Measurements from ENCODE around the gene CYP4A11.
"Not testable (repeated sequence)": the region's sequence is repeated elsewhere in the genome, so short reads cannot be mapped to it uniquely, and the experiment has no call there.

The CYP4A11 gene, protein sequence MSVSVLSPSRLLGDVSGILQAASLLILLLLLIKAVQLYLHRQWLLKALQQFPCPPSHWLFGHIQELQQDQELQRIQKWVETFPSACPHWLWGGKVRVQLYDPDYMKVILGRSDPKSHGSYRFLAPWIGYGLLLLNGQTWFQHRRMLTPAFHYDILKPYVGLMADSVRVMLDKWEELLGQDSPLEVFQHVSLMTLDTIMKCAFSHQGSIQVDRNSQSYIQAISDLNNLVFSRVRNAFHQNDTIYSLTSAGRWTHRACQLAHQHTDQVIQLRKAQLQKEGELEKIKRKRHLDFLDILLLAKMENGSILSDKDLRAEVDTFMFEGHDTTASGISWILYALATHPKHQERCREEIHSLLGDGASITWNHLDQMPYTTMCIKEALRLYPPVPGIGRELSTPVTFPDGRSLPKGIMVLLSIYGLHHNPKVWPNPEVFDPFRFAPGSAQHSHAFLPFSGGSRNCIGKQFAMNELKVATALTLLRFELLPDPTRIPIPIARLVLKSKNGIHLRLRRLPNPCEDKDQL

DNA sequence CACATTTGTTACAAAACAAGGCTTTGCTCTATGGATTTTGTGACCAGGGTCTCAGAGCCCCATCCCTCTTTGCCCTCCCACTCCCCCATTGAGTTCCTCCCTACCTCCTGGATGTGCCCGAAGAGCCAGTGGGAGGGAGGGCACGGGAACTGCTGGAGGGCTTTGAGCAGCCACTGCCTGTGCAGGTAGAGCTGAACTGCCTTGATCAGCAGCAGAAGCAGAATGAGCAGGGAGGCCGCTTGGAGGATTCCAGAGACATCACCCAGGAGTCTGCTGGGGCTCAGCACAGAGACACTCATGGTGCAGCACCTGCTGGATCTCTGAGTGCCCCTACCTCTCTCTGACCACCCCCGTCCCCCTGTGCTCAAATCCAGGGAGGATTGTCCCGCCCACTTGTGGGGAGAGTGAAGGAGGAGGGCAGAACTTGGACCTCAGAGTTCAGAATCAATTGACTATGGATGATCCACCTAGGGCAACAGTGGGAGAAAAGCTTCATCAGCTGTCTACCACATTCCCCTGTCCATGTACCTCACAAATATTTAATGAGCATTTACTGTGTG lies at the start of gene CYP4A11:
Gene CYP4A11 (minus strand): TSS at position 342 of the 560 bp plus-strand sequence. CDS start 43 bp downstream, at position 299.
- no peak for DNase-seq (ENCODE audit: low spot score)

DNA sequence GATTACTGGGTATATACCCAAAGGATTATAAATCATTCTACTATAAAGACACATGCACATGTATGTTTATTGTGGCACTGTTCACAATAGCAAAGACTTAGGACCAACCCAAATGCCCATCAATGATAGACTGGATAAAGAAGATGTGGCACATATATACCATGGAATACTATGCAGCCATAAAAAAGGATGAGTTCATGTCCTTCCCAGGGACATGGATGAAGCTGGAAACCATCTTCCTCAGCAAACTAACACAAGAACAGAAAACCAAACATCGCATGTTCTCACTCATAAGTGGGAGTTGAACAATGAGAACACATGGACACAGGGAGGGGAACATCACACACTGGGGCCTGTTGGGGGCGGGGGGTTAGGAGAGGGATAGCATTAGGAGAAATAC lies 49.3 kb upstream of the CYP4A11 start:
- DNase-seq (ENCODE audit: low spot score) = not testable (repeated sequence)

DNA sequence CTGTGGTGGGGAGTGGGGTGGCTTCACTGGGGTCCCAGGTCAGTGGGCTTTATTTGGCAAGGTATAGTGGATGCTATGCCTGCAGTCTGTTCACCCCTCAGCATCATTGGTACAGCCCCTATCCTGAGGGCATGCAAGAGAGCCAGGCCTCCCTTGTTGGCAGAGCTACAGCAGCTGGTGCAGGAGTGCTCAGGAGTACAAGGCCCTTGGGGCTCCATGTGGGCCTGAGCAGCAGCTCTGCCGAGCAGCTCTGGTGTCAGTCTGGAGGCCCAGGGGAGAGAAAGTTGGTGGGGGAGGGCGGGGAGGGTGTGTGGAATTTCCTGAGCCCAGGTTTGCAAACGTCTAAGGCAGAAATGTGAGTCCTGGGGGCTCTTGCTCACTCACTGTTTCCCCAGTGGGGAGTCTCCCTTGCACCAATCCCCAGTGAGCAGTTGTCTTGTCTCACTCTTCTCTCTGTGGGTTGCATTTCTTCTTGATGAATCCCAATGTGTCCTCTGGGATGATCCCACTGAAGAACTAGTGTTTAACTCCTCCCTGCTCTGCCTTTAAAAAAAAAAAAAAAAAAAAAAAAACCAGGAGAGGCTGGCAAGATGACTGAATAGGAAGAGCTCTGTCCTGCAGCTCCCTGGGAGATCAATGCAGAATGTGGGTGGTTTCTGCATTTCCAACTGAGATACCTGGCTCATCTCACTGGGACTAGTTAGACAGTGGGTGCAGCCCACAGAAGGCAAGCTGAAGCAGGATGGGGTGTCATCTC lies 42.7 kb upstream of the CYP4A11 start:
- no peak for DNase-seq (ENCODE audit: low spot score)

DNA sequence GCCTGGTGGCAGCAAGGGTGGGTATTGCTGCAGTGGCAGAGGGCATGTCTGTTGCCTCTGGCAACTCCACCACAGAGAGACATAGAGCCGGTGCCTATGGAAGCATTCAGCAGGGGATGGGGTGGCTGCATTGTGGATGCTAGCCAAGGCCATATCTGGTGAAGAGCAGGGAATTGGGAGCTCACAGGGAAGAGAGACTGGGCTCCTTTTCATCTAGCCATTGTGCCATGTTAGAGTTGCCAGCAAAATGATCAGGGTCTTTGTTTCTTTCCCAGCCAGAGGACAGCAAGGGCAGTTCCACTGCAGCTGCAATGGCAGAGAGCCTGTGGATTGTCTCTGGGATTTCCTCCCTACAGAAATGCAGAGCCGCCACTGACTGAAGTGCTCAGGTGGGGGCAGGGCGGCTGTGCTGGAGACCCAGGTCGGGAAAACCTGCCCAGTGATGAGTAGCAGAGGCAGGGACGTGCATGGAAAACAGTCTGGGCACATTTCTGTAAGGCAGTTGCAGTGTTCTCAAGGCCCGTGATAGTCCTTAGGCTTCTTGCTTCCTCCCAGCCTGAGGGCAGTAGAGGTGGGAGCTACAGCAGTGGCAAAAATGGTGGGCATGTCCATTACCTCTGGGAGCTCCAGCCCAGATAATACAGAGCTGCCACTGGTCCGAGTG lies 42.0 kb upstream of the CYP4A11 start:
- DNase-seq (ENCODE audit: low spot score) = no peak

DNA sequence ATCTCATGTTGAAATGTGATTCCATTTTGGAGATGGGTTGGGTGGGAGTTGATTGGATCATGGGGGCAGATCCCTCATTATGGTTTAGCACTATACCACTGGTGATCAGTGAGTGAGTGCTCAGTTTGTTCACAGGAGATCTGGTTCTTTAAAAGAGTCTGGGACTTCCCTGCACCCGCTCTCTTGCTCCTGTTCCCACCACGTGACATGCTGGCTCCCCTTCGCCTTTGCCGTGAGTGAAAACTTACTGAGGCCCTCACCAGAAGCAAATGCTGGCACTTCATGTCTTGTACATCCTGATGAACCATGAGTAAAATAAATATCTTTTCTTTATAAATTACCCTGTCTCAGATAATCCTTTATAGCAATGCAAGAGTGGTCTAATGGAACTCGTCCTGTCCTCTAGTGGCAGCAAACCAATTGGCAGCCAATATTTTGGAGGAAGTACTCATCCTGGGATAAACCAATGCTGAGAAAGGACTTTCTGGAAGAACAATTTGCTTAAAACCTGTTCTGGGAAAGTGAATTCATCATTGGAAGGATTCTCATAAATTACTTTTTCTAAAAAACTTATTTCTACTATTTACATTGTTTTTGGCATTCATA lies 27.8 kb upstream of the CYP4A11 start:
- no peak for DNase-seq (ENCODE audit: low spot score)

DNA sequence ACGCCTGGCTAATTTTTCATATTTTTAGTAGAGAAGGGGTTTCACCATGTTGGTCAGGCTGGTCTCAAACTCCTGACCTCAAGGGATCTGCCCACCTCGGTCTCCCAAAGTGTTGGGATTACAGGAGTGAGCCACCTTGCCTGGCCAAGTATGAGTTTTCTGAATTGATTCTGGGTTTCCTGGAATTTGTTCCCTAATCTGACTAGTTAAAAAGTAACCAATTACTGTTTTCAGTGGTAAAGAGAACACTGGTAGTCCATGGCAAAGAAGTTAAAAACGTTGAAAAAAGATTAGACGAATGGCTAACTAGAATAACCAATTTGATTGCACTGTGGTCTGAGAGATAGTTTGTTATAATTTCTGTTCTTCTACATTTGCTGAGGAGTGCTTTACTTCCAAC lies 21.0 kb upstream of the CYP4A11 start:
- DNase-seq (ENCODE audit: low spot score) = not testable (repeated sequence)

DNA sequence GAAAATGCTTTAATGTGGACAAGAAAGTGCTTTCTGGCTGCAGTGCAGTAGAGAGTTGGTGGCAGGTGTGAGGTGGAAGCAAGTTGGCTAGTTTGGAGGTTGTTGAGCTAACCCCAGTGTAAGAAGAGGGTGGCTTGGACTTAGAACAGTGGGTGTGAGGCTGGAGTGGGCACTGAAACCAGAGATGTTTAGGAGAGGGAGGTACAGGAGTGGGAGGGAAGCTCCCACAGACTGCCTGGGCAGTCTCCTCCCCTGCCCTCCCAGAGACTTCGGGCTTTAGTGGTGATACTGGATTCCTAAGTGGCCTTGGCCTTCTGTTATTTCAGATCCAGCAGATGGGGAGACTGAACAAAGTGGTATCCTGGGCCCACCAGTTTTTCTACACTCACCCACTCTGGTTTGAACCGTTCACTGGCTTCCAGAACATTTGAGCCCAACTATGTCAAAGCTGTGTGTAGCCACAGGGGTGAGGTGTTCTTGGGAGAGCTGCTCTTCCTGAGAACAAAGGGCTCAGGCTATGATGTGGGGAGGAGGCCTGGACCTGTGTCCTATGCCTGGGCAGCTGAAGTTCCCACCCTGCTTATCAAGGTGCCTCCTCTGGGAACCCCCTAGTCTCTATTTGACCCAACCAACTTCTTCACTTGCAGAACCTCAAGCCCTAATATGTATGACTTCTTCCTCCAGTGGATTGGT lies 19.9 kb upstream of the CYP4A11 start:
- DNase-seq (ENCODE audit: low spot score) = no peak

DNA sequence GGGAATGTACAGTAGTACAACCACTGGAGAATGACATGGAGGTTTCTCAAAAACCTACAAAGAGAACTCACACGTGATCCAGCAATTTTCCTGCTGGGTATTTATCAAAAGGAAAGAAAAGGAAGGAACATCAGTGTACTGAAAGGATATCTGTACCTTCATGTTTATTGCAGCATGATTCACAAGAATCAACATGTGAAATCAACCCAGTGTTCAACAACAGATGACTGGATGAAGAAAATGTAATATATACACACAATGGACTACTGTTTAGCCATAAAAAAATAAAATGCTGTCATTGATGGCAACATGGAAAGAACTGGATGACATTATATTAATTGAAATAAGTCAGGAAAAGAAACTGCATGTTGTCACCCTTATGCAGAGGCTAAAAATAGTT lies 19.0 kb upstream of the CYP4A11 start:
- no peak for DNase-seq (ENCODE audit: low spot score)

DNA sequence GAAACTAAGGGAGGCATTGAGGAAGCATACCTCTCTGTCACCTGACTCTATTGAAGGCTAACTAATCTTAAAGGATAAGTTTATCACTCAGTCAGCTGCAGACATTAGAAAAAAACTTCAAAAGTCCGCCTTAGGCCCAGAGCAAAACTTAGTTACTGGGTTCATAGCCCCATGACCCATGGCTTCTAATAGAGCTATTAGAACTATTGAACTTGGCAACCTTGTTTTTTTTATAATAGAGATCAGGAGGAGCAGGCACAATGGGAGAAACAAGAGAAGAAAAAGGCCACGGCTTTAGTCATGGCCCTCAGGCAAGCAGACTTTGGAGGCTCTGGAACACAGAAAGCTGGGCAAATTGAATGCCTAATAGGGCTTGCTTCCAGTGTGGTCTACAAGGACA lies 13.8 kb upstream of the CYP4A11 start:
- DNase-seq (ENCODE audit: low spot score) = not testable (repeated sequence)

DNA sequence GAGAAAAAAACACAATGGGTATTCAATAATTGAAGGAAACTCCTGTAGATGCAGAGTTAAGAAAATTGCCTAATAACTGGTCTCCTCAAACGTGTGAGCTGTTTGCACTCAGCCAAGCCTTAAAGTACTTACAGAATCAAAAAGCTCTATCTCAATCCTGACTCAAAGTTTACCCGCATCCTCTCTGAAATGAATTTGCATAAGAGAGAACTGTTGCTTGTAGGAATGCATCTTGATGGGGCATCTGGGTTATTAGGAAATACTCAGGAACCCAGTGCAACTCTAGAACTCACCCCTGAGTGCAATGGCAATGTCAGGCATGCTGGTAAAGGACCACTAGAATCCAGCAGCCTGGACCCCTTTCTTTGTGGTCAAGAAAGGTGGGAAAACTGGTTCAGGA lies 12.6 kb upstream of the CYP4A11 start:
- DNase-seq (ENCODE audit: low spot score) = not testable (repeated sequence)

DNA sequence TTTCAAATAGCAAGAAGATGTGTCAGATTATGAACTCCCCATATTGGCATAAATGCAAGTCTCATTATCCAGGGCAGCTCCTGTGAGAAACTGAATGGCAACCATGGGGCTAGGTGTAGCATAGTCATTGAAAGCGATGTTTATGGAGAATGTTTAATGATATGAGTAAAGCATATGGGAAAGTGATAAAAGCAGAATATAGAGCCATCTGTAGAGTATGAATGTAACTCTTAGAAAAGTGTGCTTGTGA lies 8.1 kb upstream of the CYP4A11 start:
- DNase-seq (ENCODE audit: low spot score) = not testable (repeated sequence)

DNA sequence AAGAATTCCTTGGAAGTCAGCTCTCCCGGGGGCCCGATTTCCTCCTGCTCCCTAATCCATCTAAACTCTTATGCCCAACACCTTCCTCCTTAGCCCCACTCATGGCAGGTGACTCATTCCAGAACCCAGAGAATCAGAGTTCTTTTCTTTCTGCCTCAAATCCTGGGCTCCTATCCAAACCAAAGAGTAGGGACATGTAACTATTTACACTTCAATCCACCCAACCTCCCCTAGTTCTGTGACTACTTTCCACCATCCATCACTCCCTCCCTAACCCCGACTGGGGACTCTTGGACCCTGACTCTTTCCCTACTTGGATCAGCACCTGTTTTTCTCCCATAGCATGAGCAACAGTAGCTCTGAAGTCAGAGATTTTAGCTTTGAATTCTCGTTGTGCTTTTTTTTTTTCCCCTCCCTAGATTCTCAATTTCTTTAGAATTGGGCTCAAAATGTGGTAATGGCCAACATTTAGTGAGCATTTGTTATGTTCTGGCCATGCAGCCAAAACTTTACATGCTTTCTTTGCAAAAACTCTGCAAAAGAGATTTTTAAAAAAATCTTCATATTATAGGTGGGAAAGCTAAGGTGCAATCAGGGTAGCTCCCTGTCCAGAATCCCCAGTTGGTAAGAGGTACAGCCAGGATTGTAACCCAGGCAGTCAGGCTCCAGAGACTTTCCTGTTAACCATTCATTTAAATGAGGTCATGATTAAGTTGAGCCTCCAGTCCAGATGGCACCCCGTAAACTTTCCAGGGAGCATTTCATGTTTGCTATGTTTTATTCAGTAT lies 7.5 kb upstream of the CYP4A11 start:
- no peak for DNase-seq (ENCODE audit: low spot score)

DNA sequence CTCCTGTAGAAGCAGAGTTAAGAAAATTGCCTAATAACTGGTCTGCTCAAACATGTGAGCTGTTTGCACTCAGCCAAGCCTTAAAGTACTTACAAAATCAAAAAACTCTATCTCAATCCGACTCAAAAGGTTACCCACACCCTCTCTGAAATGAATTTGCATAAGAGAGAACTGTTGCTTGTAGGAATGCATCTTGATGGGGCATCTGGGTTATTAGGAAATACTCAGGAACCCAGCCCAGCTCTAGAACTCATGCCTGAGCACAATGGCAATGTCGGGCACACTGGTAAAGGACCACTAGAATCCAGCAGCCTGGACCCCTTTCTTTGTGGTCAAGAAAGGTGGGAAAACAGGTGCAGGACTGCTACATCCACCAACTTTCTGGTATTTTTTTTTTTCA lies 6.4 kb upstream of the CYP4A11 start:
- not testable (repeated sequence) for DNase-seq (ENCODE audit: low spot score)

DNA sequence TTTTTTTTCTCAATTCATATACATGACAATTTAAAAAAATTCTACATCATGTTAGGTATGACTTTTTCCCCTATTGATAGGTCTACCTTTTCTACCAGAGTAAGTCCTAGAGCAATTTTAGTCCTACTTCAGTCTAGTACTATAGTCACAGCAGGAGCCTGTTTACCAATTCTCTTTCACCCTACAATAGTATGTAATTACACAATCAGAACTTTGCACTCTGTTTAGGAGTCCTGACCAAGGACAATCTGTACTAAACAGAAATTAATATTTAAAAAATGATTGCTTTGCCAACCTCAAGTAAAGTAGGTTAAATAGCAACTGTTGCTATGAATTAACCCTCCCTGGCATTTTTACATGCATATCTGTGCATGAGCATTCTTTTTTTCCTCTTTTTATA lies 810 bp upstream of the CYP4A11 start:
- no peak for DNase-seq (ENCODE audit: low spot score)

DNA sequence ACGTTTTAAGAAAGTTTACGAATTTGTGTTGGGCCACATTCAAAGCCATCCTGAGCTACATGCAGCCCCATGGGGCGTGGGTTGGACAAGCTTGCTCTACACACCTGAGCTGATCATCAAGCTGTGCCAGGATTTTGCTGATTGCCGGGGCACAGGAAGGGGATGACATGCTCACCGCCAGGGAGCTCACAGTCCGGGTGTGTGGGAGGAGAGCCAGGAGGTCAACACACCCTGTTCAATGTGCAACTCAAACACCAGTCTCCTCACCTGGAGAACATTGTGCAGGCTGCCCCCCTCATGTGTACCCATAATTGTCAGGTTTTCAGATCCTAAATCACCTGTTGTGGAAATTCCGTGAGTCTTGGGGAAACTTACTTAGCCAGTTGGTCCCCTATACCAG lies 969 bp downstream of the CYP4A11 start:
- no peak for DNase-seq (ENCODE audit: low spot score)

DNA sequence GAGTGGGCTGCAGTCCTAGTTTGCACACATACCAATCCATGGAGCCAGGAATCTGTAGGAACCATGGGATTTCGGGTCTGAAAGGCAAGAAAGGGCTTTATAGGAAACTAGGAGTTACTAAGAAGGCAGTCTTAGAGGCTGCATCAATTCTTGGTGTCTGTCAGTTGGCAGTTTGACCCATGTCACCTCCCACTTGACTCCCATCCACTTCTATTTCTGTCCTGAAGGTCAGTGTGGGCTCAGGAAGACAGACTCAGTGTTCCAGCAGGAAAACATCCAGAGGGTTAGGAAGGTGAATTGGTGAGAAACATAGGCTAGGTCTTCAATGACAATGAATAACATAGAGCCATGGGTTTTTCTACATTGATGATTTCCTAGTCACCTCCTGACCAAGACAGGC lies 4.0 kb downstream of the CYP4A11 start:
- no peak for DNase-seq (ENCODE audit: low spot score)

DNA sequence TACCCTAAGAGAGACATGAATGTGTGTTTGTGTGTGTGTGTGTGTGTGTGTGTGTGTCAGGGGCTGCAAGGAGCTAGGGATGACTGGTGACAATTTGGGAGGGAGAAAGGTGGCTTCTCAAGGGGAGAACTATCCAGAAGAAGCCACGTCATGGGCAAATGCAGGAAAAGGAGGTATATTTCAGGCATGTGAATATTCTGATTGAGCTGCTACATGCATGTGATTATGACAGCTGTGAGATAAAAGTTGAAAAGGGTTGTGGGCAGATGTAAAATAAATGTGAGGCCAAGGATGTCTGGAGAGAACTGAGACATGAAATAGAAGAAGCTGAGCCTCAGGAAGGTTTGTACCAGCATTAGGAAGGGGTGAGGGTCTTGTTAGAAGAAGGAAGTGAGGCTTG lies 4.5 kb downstream of the CYP4A11 start:
- DNase-seq (ENCODE audit: low spot score) = no peak

DNA sequence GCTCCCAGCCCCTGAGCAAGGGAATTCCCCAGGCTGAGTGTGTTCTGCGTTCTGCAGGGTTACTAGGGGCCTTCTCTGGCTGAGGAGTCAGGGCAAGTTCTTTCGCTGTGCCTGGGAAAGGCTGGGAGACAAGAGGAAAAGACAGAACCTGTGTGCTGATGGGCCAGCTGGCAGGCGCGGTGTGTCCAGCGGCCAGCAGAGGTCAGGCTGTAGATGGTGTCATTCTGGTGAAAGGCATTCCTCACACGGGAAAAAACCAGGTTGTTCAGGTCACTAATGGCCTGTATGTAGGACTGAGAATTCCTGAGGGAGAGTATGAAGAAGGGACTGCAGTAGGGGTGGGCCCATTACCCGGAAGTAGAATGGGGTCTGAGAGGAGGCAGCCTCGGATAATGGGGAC lies 6.4 kb downstream of the CYP4A11 start:
- DNase-seq (ENCODE audit: low spot score) = not testable (repeated sequence)

DNA sequence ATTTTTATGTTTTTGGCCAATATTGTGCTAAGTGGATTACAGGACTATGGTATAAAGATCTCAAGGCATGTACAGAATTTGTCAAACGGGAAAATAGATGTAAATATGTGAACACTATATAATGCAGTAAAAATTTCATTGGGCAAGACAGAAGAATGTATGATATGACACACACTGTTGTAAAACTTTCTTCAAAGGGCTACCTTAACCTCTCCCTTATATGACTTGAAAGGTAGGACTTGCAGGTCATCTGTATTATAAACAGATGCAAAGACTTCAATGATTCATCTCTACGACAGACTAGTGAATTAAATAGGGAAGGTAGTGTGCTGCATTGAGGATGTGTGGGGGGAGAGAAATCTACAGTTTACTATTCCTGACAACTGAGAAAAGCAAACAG lies 9.3 kb downstream of the CYP4A11 start:
- not testable (repeated sequence) for DNase-seq (ENCODE audit: low spot score)

DNA sequence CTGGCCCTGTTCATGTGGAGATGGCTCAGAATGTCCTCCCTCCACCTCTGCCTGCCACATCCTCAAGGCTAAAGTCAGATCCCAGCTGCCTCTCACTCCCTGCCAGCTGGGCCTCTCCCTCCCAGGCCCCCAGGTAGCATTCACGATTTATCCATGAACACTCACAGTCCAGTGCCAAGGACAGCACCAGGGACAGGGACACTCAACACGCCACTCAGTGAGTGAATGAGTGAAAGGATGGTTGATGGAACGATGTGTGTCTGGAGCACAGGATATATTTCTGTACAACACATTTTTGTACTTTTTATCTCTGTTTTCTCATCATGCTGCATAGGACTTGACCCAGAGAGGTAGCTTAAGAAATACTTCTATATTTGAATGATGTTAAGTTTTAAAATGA lies 10.1 kb downstream of the CYP4A11 start:
- DNase-seq (ENCODE audit: low spot score) = no peak

Measured in GM03348 (cell line).